ENCODE measurements around the gene CFAP68.

Gene CFAP68

GRCh38 chr11:111909378-111909777, 30.0 kb downstream of the CFAP68 start (continued):
- TF ChIP-seq ZNF658 (tag by site-specific recombination; IDR thresholded peaks at IDR 0.05) (no peak), ZNF792 (tag by site-specific recombination; IDR thresholded peaks at IDR 0.05) (no peak)

- Histone ChIP-seq H3K27ac (ENCODE audit: extremely low read depth, low read depth, low read length) (no peak overlapping the region), H3K9me3 (ENCODE audit: control insufficient read depth, insufficient read depth, low read depth, low read length) (no peaks in the 10 kb centered on the region), H3K4me3 (ENCODE audit: low read depth, low read length) (no peak overlapping the region), H3K4me1 (ENCODE audit: control insufficient read depth, insufficient read depth, low read length) (no peaks in the 10 kb centered on the region), H3K36me3 (ENCODE audit: control insufficient read depth in 2 of 2, insufficient read depth in 1 of 2, low read length in 2 of 2) (no peaks in the 10 kb centered on the region)
- CTCF ChIA-PET, result interaction anchor here (0.6 to 1.4 kb wide), 4 partner anchors 21 to 72 kb away, joined by 3 to 5 read pairs (median 3); no protein-coding TSS in a partner anchor
- TF ChIP-seq ZNF768 (tag by site-specific recombination; IDR thresholded peaks at IDR 0.05), result no peak
- no peak for TF ChIP-seq ZNF18 (tag by site-specific recombination; IDR thresholded peaks at IDR 0.05)
- TF ChIP-seq ZNF677 (tag by site-specific recombination; IDR thresholded peaks at IDR 0.05), result no peak
- no peak for TF ChIP-seq ZNF416 (tag by site-specific recombination; IDR thresholded peaks at IDR 0.05)
- no peak for TF ChIP-seq ZNF626 (tag by site-specific recombination; IDR thresholded peaks at IDR 0.05)
- TF ChIP-seq ZNF521 (tag by site-specific recombination; IDR thresholded peaks at IDR 0.05), result no peak
- no peak for TF ChIP-seq SCRT1 (tag by site-specific recombination; IDR thresholded peaks at IDR 0.05; ENCODE audit: borderline replicate concordance)
- no peak for TF ChIP-seq ZNF623 (tag by site-specific recombination; IDR thresholded peaks at IDR 0.05)
- TF ChIP-seq ZNF571 (tag by site-specific recombination; IDR thresholded peaks at IDR 0.05), result no peak
- TF ChIP-seq ZNF747 (tag by site-specific recombination; IDR thresholded peaks at IDR 0.05), result no peak
- no peak for TF ChIP-seq ZNF324 (tag by site-specific recombination; IDR thresholded peaks at IDR 0.05)
- POLR2A ChIA-PET, result interaction anchor here (0.5 to 1.1 kb wide), 3 partner anchors 16 to 153 kb away, joined by 3 to 7 read pairs (median 4); no protein-coding TSS in a partner anchor
These were observed 31.6 kb downstream of the CFAP68 start for GRCh38 chr11:111910676-111911562.

- no peaks in the 10 kb centered on the region for H3K36me3 ChIP-seq (ENCODE audit: control insufficient read depth in 2 of 2, insufficient read depth in 1 of 2, low read length in 2 of 2)
- H3K9me3 ChIP-seq (ENCODE audit: control insufficient read depth, insufficient read depth, low read depth, low read length), result no peaks in the 10 kb centered on the region
- POLR2A ChIA-PET, result interaction anchor here (0.5 to 1.1 kb wide), 2 partner anchors 15 to 153 kb away, joined by 4 to 7 read pairs; no protein-coding TSS in a partner anchor
- CTCF ChIA-PET, result interaction anchor here (0.8 kb wide), 1 partner anchor 71 kb away, joined by 3 read pairs; no protein-coding TSS in a partner anchor
- H3K4me3 ChIP-seq (ENCODE audit: low read depth, low read length), result no peak within 1 kb of the TSS
- TF ChIP-seq ZNF843 (tag by site-specific recombination; IDR thresholded peaks at IDR 0.05) (no peak), ZNF692 (tag by site-specific recombination; IDR thresholded peaks at IDR 0.05) (no peak), ZNF10 (tag by site-specific recombination; IDR thresholded peaks at IDR 0.05) (no peak), ZNF416 (tag by site-specific recombination; IDR thresholded peaks at IDR 0.05) (no peak), ZNF664 (tag by site-specific recombination; IDR thresholded peaks at IDR 0.05) (no peak), ZNF280D (tag by site-specific recombination; IDR thresholded peaks at IDR 0.05) (no peak), SCRT2 (tag by site-specific recombination; IDR thresholded peaks at IDR 0.05) (peak; percentile 66), ZNF19 (tag by site-specific recombination; IDR thresholded peaks at IDR 0.05; ENCODE audit: low read depth) (no peak)
- H3K4me1 ChIP-seq (ENCODE audit: control insufficient read depth, insufficient read depth, low read length), result no peaks in the 10 kb centered on the region
- H3K27ac ChIP-seq (ENCODE audit: extremely low read depth, low read depth, low read length), result no peak within 1 kb of the TSS
These were observed 32.4 kb downstream of the CFAP68 start, which contains the start of gene CRYAB for GRCh38 chr11:111911563-111912401. TSS of gene CRYAB (minus strand) at chr11:111911770. CDS start at chr11:111911724, 46 bp downstream.
